GM18505 (cell line): Measurements from ENCODE around the gene DIPK1A.

Experiments
- ATAC-seq: cut with Tn5 transposase; IDR thresholded peaks from one replicate; pipeline ENCODE4 v1.9.1; 2021; ENCODE audit not compliant: unreplicated experiment
- POLR2A ChIP-seq: IDR thresholded peaks from 4 replicates; pipeline ENCODE4 v1.6.1; 2011; ENCODE audit warnings: borderline replicate concordance; ENCODE audit not compliant: insufficient read depth, insufficient read length; ENCODE audit errors: extremely low read depth

The DIPK1A gene

DNA sequence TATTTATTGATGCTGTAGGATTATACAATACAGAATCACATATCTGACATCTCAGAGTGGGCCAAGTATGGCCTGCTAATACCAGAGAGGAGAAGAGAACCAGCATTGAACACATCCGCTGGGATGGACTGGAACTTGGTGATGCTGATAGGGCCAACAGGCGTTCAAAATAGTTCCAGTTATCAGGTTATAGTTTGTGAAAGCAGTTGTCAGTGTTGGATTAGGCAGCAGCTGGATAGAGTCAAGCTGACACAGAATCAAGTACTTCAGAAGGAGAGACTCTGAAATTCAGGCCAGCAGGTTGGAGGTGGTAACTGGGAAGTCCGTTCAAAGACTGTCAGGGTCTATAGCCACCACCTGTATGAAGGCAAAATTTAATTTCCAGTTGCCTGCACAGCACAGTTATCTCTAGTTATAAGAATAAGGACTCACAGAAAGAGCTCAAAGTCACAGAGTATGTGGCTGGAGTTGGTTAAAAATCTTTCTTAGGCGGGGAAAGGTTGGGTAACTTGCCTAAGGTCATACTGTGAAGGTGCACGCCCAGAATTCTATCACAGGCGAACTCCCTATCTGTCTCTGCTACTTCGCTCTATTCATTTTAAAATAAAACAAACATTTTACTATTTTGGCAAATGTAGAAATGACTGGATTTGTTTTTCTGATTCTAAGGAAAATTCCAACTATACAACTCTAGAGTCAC, 9.9 kb upstream of the DIPK1A start:
- no peak for TF ChIP-seq POLR2A
- no peak for ATAC-seq

DNA sequence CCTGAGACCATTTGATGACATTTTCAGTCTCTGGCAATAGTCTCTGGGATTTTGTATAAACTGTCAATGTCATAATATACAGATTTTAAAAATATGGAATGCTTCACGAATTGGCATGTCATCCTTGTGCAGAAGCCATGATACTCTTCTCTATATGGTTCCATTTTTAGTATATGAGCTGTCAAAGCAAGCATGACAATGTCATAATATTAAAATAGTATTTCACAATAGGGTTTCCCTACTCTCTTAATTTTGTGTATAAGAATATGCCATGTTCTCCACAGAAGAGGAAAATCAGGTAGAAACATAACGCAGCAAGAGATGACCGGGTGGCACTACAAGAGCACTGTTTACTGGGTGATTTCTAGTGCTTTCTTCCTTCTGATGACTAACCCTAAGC, 8.3 kb upstream of the DIPK1A start:
- ATAC-seq, result no peak

DNA sequence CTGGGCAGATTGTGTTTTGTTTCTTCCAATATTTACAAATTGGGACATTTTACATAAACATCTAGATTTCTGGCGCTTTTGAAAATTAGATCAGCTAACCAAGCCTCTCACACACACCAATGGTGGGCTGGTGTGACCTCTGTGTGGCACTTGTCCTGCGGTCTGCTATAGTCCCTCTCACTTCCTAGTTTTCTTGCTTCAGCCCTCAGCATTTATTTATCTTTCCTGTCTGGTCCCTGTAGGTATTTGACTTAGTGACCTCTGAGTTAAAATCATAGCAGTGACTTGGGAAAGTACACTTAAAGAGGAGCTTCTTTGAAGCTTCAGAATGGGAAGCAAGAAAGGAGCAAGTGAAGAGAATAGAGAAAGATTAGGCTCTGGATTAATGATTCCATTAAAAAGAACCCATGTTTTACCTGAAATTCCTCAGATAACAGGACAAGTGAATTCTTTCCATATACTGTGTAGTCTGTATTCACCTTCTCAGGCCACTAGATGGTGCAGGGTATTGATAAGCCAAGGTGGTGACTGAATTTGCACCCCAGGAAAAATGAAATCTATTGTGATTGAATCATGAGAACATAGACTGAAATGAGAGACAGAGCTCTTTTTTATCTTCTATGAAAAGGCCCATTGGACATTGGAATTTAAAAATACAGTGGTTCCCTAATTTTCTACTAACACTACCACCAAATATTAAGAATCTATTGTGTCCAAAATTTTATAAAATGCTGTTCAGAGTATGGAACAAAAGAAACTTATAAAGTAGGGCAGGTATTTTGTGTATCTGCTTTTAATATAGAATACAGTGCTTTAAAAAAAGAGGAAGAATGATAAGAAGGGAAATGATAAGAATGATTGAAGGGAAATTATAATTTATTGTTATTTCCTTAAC, 7.1 kb upstream of the DIPK1A start:
- peak; percentile 50 for ATAC-seq

More for the DNA sequence above, 8.3 kb upstream of the DIPK1A start:
- no peak for TF ChIP-seq POLR2A

DNA sequence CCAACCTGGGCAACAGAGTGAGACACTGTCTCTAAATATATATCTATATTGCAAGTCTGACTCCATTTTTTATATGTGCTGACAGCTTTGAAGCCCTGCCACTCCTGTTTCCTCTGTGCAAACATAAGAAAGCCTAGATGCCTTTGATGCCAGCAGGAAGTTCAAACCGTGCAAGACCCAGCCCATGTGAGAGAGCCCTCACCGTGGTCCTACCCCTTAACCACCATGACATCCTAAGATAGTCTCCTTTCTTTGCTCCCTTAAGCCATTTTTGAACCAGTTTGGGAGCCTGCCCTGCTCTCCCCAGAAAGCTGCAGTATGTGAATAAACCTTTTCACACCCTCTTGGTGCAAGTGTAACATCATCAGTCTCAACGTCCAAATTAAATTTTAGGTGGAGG, 3.7 kb upstream of the DIPK1A start:
- ATAC-seq, result no peak
- no peak for TF ChIP-seq POLR2A

More for the DNA sequence above, 7.1 kb upstream of the DIPK1A start:
- TF ChIP-seq POLR2A, result no peak

DNA sequence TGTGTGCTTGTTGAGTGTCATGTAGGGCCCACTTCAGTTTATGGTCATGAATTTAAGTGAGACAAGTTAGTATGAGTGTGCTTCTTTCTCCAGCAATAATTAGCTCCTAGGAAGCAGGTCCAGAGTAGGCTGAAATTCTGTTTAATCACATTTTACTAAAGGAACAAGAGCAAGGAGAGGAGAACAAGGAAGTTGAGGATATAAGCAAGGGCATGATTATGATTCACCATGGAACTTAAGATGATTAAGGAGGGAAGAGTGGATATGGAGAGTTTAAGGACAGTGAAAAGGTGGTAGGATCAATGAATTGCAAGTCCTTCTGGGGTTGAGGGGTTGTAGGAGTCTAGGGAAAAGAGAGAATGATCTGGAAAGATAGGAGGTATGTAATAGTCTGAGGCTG, 3.1 kb upstream of the DIPK1A start:
- TF ChIP-seq POLR2A, result no peak
- no peak for ATAC-seq

DNA sequence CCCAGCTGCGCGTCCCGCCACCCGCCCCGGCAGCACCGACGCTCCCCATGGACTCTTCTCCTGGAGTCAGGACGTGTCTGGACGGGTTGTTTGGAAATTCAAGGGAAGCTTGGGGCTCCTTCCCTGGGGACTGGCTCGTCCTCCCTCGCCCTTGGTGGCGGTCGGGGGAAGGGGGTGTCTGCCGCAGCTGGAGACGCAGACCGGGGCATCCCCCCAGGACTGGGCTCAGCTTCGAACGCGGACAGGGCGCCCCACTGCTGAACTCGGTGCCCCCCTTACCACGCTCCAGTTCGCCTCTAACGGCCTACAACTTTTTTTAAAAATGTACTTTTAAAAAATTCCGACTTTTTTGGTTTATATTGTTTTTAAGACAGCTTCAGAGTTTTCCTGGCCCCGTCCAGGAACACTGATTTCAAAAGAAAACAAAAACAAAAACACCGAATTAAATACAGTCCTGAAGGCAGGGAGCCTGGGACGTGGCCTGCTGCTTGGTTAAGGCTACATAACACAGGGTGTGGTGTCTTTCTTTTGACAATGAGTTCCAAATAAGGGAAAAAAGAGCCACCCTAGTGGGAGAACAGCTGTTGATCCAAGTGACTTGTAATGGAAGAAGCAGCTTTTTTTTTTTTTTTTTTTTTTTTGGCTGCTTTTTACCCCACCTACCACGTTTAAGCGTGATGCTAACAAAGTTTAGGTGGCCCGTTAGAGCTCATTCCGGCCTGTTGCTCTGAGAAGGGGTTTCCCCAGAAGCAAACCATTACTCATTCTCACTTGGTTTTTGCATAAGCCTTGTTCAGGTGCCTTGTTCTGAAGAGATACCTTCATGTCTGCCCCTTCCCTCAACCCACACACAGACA, 862 bp upstream of the DIPK1A start:
- ATAC-seq, result peak; percentile 40
- TF ChIP-seq POLR2A, result peak; percentile 53

DNA sequence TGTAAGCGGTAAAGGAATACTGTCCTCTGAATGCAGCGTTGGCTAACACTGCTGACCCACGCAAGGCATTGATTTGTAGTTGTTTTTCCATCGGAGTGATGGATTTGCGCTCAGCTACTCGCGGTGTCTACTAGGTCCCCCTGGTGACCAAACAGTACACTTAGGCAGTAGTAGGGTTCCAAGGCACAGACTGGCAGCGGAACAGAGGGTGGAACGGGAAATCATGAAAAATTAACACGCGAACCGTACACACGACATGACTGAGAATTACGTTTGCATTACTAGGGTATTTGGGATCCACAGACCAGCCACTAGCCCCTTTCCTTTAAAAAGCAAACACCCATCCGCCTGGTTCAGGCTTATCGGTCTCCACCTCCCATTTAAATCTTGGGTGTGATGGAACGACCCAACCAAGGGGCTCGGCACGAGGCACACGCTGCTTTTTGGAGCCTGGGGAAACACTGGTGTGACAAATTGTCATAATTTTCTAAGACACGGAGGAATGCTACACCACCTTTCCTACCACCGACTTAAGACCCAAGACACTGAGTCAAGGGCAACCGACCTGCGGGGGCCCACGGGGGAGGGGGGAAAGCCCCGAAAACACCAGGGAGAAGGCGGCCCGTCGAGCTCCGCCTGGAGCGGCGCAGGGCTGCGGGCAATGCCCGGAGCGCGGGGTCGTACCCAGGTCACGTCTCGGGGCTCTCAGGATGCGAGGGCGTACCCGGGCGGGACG, 699 bp downstream of the DIPK1A start:
- peak; percentile 43 for TF ChIP-seq POLR2A
- peak; percentile 32 for ATAC-seq

DNA sequence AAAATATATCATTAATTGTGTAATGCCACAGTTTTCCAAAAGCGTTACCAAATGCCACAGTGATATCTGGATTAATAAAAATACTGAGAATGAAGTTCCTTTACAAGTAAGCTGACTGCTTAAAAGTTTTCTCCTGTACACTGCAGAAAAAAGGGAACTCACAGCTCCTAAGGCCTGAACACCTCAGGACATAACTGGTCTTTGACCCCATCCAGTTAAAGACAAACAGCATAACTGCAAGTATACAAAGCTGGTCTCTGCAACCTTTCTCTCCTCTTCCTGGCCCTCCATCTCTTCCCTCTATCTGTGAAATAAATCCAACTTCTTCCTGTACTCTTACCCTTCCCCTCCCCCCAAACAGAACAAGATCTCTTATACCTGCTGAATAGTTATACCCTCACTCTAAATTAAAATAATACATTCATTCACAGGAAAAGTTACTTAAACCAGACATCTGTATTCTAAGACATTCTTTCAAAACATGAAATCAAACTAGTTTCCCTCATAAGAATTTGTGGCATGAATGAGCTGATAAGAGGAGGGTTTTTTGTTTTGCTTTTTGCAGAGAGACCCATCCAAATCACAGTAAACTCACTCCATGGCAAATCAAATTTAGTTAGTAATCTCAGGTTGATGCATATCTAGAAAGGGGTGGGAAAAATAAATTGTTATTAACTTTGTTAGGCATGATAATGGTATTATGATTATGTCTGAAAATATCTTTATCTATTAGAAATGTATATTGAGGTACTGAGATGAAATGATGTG, 2.9 kb downstream of the DIPK1A start:
- ATAC-seq, result no peak
- TF ChIP-seq POLR2A, result no peak

DNA sequence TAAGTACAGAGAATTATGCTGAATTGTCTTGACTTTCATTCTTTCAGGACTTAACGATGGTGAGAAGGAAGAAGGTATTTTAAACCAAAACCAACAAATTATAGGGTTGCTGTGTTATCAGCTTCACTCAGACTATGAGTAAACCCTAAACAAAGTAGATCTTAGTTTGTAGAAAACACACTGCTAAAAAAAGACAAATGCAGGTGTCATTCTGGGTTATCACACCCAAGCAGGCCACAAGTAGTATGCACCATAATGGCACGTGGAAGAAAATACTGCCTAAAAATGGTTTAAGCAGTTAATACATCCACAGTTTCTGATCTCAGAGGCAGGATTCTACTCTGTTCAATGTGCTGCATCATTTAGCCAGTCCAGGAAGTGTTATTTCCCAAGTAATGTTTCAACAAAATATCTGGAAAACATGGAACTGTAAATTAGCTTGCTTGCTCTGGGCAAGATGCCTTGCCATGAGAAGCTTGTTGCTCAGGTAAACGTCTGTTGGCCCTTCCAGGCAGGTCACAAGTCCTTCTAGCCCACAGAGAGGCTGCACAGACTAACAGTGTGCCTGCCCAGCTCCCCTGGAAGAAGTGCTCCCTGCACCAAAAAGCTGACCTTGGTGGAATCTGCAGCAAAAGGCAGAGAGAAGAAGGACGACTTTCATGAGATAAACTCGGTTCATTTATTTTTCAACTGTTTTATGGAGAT, 4.1 kb downstream of the DIPK1A start:
- no peak for ATAC-seq
- peak; percentile 44 for TF ChIP-seq POLR2A

DNA sequence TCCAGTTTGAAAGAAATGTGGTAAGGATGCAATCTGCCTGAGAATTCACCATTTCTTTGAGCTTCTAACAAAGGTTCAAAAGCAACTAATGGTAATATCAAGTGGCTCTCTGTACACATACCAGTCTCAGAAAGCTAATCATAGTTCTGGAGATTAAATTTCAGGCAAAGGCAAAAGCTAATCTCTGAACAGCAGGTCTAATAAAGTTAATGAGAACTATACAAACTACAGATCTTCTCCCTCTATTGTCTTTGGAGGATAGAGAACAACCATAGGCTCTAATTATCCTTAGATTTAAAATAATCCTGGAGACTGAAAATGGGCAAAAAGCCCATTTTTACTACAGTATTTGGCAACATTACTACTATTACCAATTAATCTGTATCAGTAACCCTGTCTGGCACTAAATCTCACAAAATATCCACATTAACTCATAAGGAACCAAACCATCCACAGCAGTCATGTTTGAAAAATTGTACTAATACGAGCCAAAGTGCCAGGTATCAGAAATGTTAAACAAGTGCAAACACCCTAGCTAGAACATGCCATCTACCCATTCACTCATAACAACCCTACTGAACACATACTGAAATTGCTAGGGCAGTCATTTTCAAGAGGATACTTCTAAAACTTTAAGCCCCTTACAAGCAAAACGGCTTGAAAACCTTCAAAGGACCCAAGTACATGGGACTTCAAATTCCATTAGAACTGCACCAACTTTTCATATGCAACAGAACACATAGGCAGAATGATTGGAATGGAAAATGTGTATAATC, 4.8 kb downstream of the DIPK1A start:
- no peak for TF ChIP-seq POLR2A
- ATAC-seq, result no peak

DNA sequence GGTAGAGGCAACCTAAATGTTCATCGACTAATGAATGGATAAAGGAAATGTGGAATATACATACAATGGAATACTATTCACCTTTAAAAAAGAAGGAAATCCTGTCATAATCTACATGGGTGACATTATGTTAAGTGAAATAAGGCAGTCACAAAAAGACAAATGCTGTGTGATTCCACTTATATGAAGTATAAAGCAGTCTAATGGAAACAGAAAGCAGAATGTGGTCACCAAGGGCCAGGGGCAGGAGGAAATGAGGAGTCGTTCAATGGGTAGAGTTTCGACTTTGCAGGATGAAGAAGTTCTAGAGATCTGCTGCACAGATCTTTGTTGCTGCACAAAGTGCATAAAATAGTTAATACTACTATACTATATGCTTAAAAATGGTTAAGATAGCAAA, 7.8 kb downstream of the DIPK1A start:
- no peak for TF ChIP-seq POLR2A
- peak; percentile 64 for ATAC-seq
